Measurements from ENCODE around the gene TOR1B. TPM values are rescaled to one million over a fixed set of nuclear protein-coding genes. Genes with fewer than 3 reads are reported as not detected.

TOR1B gene
- total and polyA plus RNA-seq, 2 of the 4 experiments (the other 2 are of a cell fraction): 15.6 to 21.0 TPM

GRCh38 chr9:129834489-129835127 is 31.6 kb downstream of the TOR1B start:
- Histone ChIP-seq H3K4me3 (ENCODE audit: insufficient read depth, low read depth, low read length) (peak overlapping the region; percentile 94), H4K20me1 (ENCODE audit: insufficient read depth, low read length) (peaks cover 11% of the 10 kb centered on the region), H3K18ac (ENCODE audit: low read depth, low read length) (no peak overlapping the region), H3K27me3 (ENCODE audit: control insufficient read depth, insufficient read depth, low read length) (no peaks in the 10 kb centered on the region), H2AK9ac (replicated peaks; ENCODE audit: low read depth, low read length, poor library complexity) (peak overlapping the region; percentile 80), H3K23ac (ENCODE audit: low read depth, low read length) (peak overlapping the region; percentile 88), H2BK5ac (ENCODE audit: low read depth, low read length, poor library complexity, severe bottlenecking) (peak overlapping the region; percentile 54), H3K4me1 (ENCODE audit: control insufficient read depth, insufficient read depth, low read length) (peaks cover 11% of the 10 kb centered on the region), H2BK20ac (ENCODE audit: low read depth, low read length) (no peak overlapping the region), H2BK120ac (ENCODE audit: low read depth, low read length) (peak overlapping the region; percentile 64; the same call in 1 of the 2 replicates), H2AK5ac (ENCODE audit: low read depth, low read length) (peak overlapping the region; percentile 52; the same call in 1 of the 2 replicates), H3K4ac (ENCODE audit: low read depth, low read length) (peak overlapping the region; percentile 84), H3K36me3 (ENCODE audit: control insufficient read depth, insufficient read depth, low read length) (peaks cover 18% of the 10 kb centered on the region), H4K91ac (ENCODE audit: insufficient read depth, low read depth, low read length) (peak overlapping the region; percentile 66), H3K9ac (ENCODE audit: low read depth, low read length) (peak overlapping the region; percentile 90), H3K14ac (replicated peaks; ENCODE audit: low read depth, low read length) (peak overlapping the region; percentile 76), H3K27ac (ENCODE audit: insufficient read depth, low read length) (peak overlapping the region; percentile 79), H4K8ac (ENCODE audit: low read depth in 2 of 2, low read length in 2 of 2) (peak overlapping the region; percentile 83 to 91; a peak in 3 of 4 replicates), H3K4me2 (ENCODE audit: low read depth, low read length) (peak overlapping the region; percentile 95), H3K9me1 (ENCODE audit: insufficient read depth, low read length) (peaks cover 15% of the 10 kb centered on the region), H3K56ac (ENCODE audit: extremely low read depth, insufficient read depth, low read length) (peak overlapping the region; percentile 77; the same call in 1 of the 2 replicates), H3K79me1 (ENCODE audit: low read depth in 1 of 2, low read length in 2 of 2) (peaks cover 27 to 53% of the 10 kb centered on the region in 2 experiments), H3K9me3 (ENCODE audit: control insufficient read depth, insufficient read depth, low read length) (no peaks in the 10 kb centered on the region), H4K5ac (ENCODE audit: low read depth, low read length) (peak overlapping the region; percentile 72), H2AFZ (replicated peaks; ENCODE audit: low read length, poor library complexity) (peak overlapping the region; percentile 97), H2BK15ac (ENCODE audit: low read depth, low read length) (no peak overlapping the region)
- dilution Hi-C loops (cut with HindIII; ENCODE audit: low sequenced_read_pairs, unreplicated experiment) (no loop called here), intact Hi-C loops (cut with micrococcal nuclease) (loop anchor here (2.0 kb wide), 1 partner anchor 208 kb away; the partner anchor contains the start of gene FNBP1), in situ Hi-C loops (cut with MboI; ENCODE audit: low sequenced_read_pairs) (no loop called here)
- WGBS, 2 experiments (ENCODE audit: extremely low coverage in 2 of 2, insufficient read length in 1 of 2): 0% methylated on average over 12 of the region's 32 CpGs; no CpG with 5 or more reads in 1 of the 2 experiments
- DNase-seq (no peak), ATAC-seq (ENCODE audit: low read depth) (peak; percentile 12)
- no TSS peak for BruUV-seq (replicated peaks)
- TF ChIP-seq RAD21 (IDR thresholded peaks at IDR 0.05; ENCODE audit: low read length): no peak
- TF ChIP-seq USF2 (IDR thresholded peaks at IDR 0.05; ENCODE audit: low read depth, low read length): no peak
- TF ChIP-seq FOS (IDR thresholded peaks at IDR 0.05; ENCODE audit: low read depth, low read length): no peak
- TF ChIP-seq POLR2A (IDR thresholded peaks at IDR 0.05; ENCODE audit: low read depth, low read length): no peak
- no peak for TF ChIP-seq RCOR1 (IDR thresholded peaks at IDR 0.05; ENCODE audit: insufficient replicate concordance, low read length)
- TF ChIP-seq RFX5 (IDR thresholded peaks at IDR 0.05; ENCODE audit: low read depth, low read length): no peak
- TF ChIP-seq NFE2L2 (IDR thresholded peaks at IDR 0.05; ENCODE audit: low read depth, low read length): no peak
- TF ChIP-seq BHLHE40 (IDR thresholded peaks at IDR 0.05; ENCODE audit: low read depth, low read length): no peak
- TF ChIP-seq MAZ (IDR thresholded peaks at IDR 0.05; ENCODE audit: borderline replicate concordance, low read depth, low read length): no peak
- TF ChIP-seq, protein P1, sequence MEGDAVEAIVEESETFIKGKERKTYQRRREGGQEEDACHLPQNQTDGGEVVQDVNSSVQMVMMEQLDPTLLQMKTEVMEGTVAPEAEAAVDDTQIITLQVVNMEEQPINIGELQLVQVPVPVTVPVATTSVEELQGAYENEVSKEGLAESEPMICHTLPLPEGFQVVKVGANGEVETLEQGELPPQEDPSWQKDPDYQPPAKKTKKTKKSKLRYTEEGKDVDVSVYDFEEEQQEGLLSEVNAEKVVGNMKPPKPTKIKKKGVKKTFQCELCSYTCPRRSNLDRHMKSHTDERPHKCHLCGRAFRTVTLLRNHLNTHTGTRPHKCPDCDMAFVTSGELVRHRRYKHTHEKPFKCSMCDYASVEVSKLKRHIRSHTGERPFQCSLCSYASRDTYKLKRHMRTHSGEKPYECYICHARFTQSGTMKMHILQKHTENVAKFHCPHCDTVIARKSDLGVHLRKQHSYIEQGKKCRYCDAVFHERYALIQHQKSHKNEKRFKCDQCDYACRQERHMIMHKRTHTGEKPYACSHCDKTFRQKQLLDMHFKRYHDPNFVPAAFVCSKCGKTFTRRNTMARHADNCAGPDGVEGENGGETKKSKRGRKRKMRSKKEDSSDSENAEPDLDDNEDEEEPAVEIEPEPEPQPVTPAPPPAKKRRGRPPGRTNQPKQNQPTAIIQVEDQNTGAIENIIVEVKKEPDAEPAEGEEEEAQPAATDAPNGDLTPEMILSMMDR (conservative IDR thresholded peaks at IDR 0.05; ENCODE audit: low read depth, low read length): no peak
- TF ChIP-seq ELK1 (IDR thresholded peaks at IDR 0.05; ENCODE audit: borderline replicate concordance, low read depth, low read length): no peak
- ChIA-PET POLR2A (ENCODE audit: unreplicated experiment) (no interaction called here), CTCF (no interaction called here)

All from IMR-90 (cell line).